ENCODE measurements around the gene FAM107A.

FAM107A gene

DNA sequence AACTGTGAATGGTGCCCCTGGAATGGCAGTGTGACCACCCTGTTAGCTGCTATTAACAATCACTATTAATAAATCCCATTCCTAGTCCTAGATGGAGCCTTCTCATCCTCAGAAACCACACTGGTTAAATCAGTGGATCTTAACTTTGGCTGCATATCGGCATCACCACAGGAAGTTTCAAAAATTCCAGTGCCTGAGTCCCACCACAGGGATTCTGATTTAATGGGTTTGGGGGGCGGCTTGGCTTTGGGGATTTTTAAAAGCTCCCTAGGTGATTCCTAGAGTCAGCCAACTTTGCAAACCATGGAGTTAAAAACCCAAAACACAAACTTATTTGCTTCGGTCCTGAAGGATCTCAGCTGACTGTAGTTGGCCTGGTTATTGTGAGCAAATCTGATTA lies 3.1 kb downstream of the FAM107A start:
- no peak for TF ChIP-seq CTCF (IDR thresholded peaks at IDR 0.05; ENCODE audit: poor library complexity, severe bottlenecking)
- Histone ChIP-seq H3K4me3 (ENCODE audit: severe bottlenecking) (no peak overlapping the region), H3K4me1 (ENCODE audit: insufficient read depth, poor library complexity, severe bottlenecking) (no peaks in the 10 kb centered on the region), H3K9me3 (ENCODE audit: severe bottlenecking) (no peaks in the 10 kb centered on the region), H3K27me3 (ENCODE audit: insufficient read depth, poor library complexity, severe bottlenecking) (no peaks in the 10 kb centered on the region), H3K27ac (ENCODE audit: poor library complexity, severe bottlenecking) (no peak overlapping the region), H3K36me3 (ENCODE audit: low read depth) (no peaks in the 10 kb centered on the region)
- no peak for ATAC-seq (ENCODE audit: low read depth)
- no peak for DNase-seq (ENCODE audit: low spot score)

DNA sequence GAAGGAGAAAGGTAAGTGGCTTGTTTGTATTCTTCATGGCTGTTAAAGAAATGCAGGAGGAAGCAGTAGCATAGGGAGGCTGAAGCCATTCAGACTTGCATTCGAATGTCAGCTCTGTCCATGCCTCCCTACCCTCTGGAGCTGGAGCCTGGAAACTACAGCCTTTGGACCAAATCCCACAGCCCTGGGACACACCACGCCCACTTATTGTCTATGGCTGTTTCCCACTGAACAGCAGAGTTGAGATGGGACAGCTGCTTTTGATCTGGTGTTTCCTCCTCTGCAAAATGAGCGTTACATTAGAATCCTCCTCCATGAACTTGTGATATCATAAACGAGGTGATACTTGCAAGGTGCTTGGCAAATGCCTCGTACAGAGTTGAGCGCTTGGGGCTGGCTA lies 3.6 kb downstream of the FAM107A start:
- DNase-seq (ENCODE audit: low spot score) (no peak), ATAC-seq (ENCODE audit: low read depth) (no peak; the same call in 2 of the 3 replicates)
- no peaks in the 10 kb centered on the region for H3K4me1 ChIP-seq (ENCODE audit: insufficient read depth, poor library complexity, severe bottlenecking)
- H3K27me3 ChIP-seq (ENCODE audit: insufficient read depth, poor library complexity, severe bottlenecking), result no peaks in the 10 kb centered on the region
- H3K4me3 ChIP-seq (ENCODE audit: severe bottlenecking), result no peak overlapping the region
- no peaks in the 10 kb centered on the region for H3K36me3 ChIP-seq (ENCODE audit: low read depth)
- no peak overlapping the region for H3K27ac ChIP-seq (ENCODE audit: poor library complexity, severe bottlenecking)
- TF ChIP-seq CTCF (IDR thresholded peaks at IDR 0.05; ENCODE audit: poor library complexity, severe bottlenecking), result no peak
- no peaks in the 10 kb centered on the region for H3K9me3 ChIP-seq (ENCODE audit: severe bottlenecking)

GRCh38 chr3:58572634-58573230 lies 4.5 kb downstream of the FAM107A start:
- no peaks in the 10 kb centered on the region for H3K36me3 ChIP-seq (ENCODE audit: low read depth)
- ATAC-seq (ENCODE audit: low read depth), result no peak
- no peak for DNase-seq (ENCODE audit: low spot score)
- TF ChIP-seq CTCF (IDR thresholded peaks at IDR 0.05; ENCODE audit: poor library complexity, severe bottlenecking), result no peak
- H3K27me3 ChIP-seq (ENCODE audit: insufficient read depth, poor library complexity, severe bottlenecking), result no peaks in the 10 kb centered on the region
- no peaks in the 10 kb centered on the region for H3K9me3 ChIP-seq (ENCODE audit: severe bottlenecking)
- no peak overlapping the region for H3K27ac ChIP-seq (ENCODE audit: poor library complexity, severe bottlenecking)
- no peaks in the 10 kb centered on the region for H3K4me1 ChIP-seq (ENCODE audit: insufficient read depth, poor library complexity, severe bottlenecking)
- H3K4me3 ChIP-seq (ENCODE audit: severe bottlenecking), result no peak overlapping the region

DNA sequence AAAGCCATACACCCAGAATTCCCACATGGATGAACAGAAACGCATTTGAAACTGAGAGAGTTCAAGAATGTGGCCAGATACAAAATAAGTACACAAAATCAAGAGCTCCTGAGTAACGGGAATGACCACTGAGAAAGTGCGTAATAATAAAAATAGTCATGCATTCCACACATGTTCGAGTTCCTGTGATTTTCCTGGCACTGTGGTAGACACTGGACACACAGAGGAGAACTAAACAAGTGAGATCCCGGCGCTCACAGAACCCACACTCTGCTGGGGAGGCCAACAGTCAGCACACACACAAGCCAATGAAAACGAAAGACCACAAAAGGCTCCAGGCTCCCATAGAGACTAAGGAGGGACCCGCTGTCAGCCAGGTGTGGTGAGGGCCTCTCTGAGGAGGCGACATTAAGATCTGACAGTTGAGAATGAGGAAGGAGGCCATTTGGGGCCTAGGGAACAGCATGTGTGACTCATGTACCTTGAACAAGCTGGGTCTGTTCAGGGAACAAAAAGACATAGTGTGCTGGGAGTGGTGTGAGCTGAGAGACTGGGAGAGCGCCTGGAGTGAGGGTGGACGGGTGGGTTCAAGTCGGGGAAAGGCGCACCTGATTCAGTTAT lies 5.1 kb downstream of the FAM107A start:
- no peak overlapping the region for H3K27ac ChIP-seq (ENCODE audit: poor library complexity, severe bottlenecking)
- no peak for TF ChIP-seq CTCF (IDR thresholded peaks at IDR 0.05; ENCODE audit: poor library complexity, severe bottlenecking)
- DNase-seq (ENCODE audit: low spot score), result no peak

DNA sequence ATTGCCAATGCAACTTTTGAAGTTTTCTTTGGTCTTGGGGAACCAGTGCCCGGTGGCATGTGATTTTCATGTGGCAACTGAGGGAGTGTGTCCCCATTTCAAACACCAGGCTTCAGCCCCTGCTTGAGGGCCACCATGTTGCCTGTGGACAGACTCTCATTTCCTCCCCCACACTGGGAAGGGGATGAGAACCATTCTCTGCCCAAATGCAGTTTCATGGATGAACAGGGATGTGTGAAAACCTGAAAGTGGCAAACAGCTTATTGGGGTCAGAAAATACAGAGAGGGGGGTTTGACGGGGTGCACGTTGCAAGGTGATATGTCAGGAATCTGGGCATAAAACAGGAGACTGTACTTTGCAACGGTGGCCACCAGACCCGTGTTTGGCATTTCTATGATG lies 6.3 kb downstream of the FAM107A start:
- no peak overlapping the region for H3K27ac ChIP-seq (ENCODE audit: poor library complexity, severe bottlenecking)
- H3K36me3 ChIP-seq (ENCODE audit: low read depth), result no peaks in the 10 kb centered on the region
- H3K27me3 ChIP-seq (ENCODE audit: insufficient read depth, poor library complexity, severe bottlenecking), result no peaks in the 10 kb centered on the region
- no peaks in the 10 kb centered on the region for H3K9me3 ChIP-seq (ENCODE audit: severe bottlenecking)
- H3K4me3 ChIP-seq (ENCODE audit: severe bottlenecking), result no peak overlapping the region
- TF ChIP-seq CTCF (IDR thresholded peaks at IDR 0.05; ENCODE audit: poor library complexity, severe bottlenecking), result no peak
- no peak for ATAC-seq (ENCODE audit: low read depth)
- no peaks in the 10 kb centered on the region for H3K4me1 ChIP-seq (ENCODE audit: insufficient read depth, poor library complexity, severe bottlenecking)
- DNase-seq (ENCODE audit: low spot score), result no peak

More for the DNA sequence above, 5.1 kb downstream of the FAM107A start:
- Histone ChIP-seq H3K9me3 (ENCODE audit: severe bottlenecking) (no peaks in the 10 kb centered on the region), H3K4me3 (ENCODE audit: severe bottlenecking) (no peak overlapping the region), H3K36me3 (ENCODE audit: low read depth) (no peaks in the 10 kb centered on the region), H3K4me1 (ENCODE audit: insufficient read depth, poor library complexity, severe bottlenecking) (no peaks in the 10 kb centered on the region), H3K27me3 (ENCODE audit: insufficient read depth, poor library complexity, severe bottlenecking) (no peaks in the 10 kb centered on the region)
- no peak for ATAC-seq (ENCODE audit: low read depth)
